Gastroesophageal sphincter (tissue), 3 donors: ENCODE data around the gene NCK2.

Source experiments
- CTCF ChIP-seq, 4 experiments: fragments of 200-600 bp in 2 of 4; fragments of 450-650 bp in 2 of 4; sonication (generic) in 1 of 4; IDR thresholded peaks; one replicate each; pipeline ENCODE4 v1.5.1; 2017 to 2019; ENCODE audit warnings: antibody characterized with exemption in 4 of 4, mild to moderate bottlenecking in 2 of 4, moderate library complexity in 2 of 4
- EP300 ChIP-seq: sonication (generic); formaldehyde crosslinking; IDR thresholded peaks from one replicate; pipeline ENCODE4 v1.6.1; 2017; ENCODE audit warnings: antibody characterized with exemption, mild to moderate bottlenecking
- POLR2A ChIP-seq, 2 donors: fragments of 450-650 bp; IDR thresholded peaks; one replicate each; pipeline ENCODE4 v1.6.1; 2017; ENCODE audit warnings: antibody characterized with exemption in 2 of 2, mild to moderate bottlenecking in 2 of 2, moderate library complexity in 1 of 2

- no peak for TF ChIP-seq CTCF (IDR thresholded peaks at IDR 0.05)
- TF ChIP-seq EP300: no peak
- no peak for TF ChIP-seq POLR2A (IDR thresholded peaks at IDR 0.05)
Measured at GRCh38 chr2:105822186-105822585, 77.5 kb downstream of the NCK2 start.
